RWPE2 (cell line): ENCODE measurements around the gene MEIOB.

ENCODE experiments used
- ATAC-seq: fragments of 200-7000 bp; cut with Tn5 transposase; 3 replicates; pipeline ENCODE4 v1.9.1; 2021; ENCODE audit warnings: low read depth
- DNase-seq: peaks from one replicate; pipeline ENCODE4 v3.0.0-alpha.2; 2020; ENCODE audit warnings: low spot score
- H3K27ac ChIP-seq: fragments of 450-650 bp; 2 replicates; pipeline ENCODE4 v1.5.1; 2017; ENCODE audit warnings: mild to moderate bottlenecking; ENCODE audit not compliant: poor library complexity, severe bottlenecking
- H3K27me3 ChIP-seq: fragments of 250-450 bp; sonication (Bioruptor Pico); 2 replicates; pipeline ENCODE4 v1.5.1; 2021; ENCODE audit warnings: mild to moderate bottlenecking, moderate library complexity; ENCODE audit not compliant: insufficient read depth, poor library complexity, severe bottlenecking
- H3K36me3 ChIP-seq: fragments of 250-450 bp; sonication (Bioruptor Pico); 2 replicates; pipeline ENCODE4 v1.5.1; 2020; ENCODE audit warnings: low read depth, mild to moderate bottlenecking, moderate library complexity
- H3K4me1 ChIP-seq: fragments of 250-450 bp; sonication (Bioruptor Pico); 2 replicates; pipeline ENCODE4 v1.5.1; 2021; ENCODE audit warnings: mild to moderate bottlenecking, moderate library complexity; ENCODE audit not compliant: insufficient read depth, poor library complexity, severe bottlenecking
- H3K4me3 ChIP-seq: fragments of 250-450 bp; sonication (Bioruptor Pico); 2 replicates; pipeline ENCODE4 v1.5.1; 2021; ENCODE audit warnings: mild to moderate bottlenecking, moderate library complexity; ENCODE audit not compliant: severe bottlenecking
- H3K9me3 ChIP-seq: fragments of 250-450 bp; sonication (Bioruptor Pico); 2 replicates; pipeline ENCODE4 v1.5.1; 2021; ENCODE audit warnings: mild to moderate bottlenecking, moderate library complexity; ENCODE audit not compliant: severe bottlenecking
- CTCF ChIP-seq: fragments of 450-650 bp; IDR thresholded peaks from one replicate; pipeline ENCODE4 v1.5.1; 2017; ENCODE audit warnings: mild to moderate bottlenecking, moderate library complexity; ENCODE audit not compliant: poor library complexity, severe bottlenecking

Gene MEIOB

GRCh38 chr16:1834096-1834495 is 37.9 kb downstream of the MEIOB start:
- Histone ChIP-seq H3K36me3 (peaks cover 10% of the 10 kb centered on the region), H3K27ac (no peak overlapping the region), H3K4me1 (peaks cover 6% of the 10 kb centered on the region), H3K27me3 (no peaks in the 10 kb centered on the region), H3K4me3 (no peak overlapping the region), H3K9me3 (no peaks in the 10 kb centered on the region)
- TF ChIP-seq CTCF = no peak
- no peak for ATAC-seq
- no peak for DNase-seq

DNA sequence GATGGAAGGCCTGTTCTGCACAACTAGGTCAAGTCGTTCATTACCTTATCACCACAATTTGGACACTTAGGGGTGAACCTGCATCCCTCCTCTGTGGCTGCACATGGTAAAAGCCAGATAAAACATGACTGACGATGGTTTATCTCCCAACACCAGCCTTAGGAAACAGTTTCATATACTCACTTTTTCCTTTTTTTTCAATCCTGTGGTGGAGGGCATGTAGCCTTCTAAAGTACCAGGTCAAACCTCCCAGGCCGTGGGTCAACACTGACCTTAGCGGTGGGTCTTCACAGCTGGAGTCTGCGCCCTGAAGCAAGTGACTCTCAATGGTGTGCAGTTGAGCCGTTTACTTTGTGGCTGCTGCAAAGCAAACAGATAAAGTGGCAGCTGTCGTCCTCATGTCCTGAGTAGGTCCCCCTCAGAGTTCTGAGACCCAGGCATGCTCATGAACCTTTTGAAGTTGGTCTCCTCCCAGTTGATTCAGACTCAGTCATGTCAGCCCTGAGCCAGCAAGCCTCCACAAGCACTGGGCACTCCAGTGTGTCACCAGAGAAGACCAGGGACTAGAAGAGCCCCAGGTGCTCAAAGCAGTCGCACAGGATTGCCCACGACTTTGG is 39.0 kb downstream of the MEIOB start:
- no peak for TF ChIP-seq CTCF
- DNase-seq (no peak), ATAC-seq (no peak)
- H3K27me3 ChIP-seq = no peaks in the 10 kb centered on the region
- peaks cover 13% of the 10 kb centered on the region for H3K4me1 ChIP-seq
- peaks cover 11% of the 10 kb centered on the region for H3K36me3 ChIP-seq
- no peak overlapping the region for H3K27ac ChIP-seq
- H3K9me3 ChIP-seq = no peaks in the 10 kb centered on the region
- H3K4me3 ChIP-seq = no peak overlapping the region

- DNase-seq = no peak
- H3K4me1 ChIP-seq = peaks cover 13% of the 10 kb centered on the region
- no peak overlapping the region for H3K27ac ChIP-seq
- TF ChIP-seq CTCF = no peak
- no peak overlapping the region for H3K4me3 ChIP-seq
- no peak for ATAC-seq
- H3K36me3 ChIP-seq = peaks cover 11% of the 10 kb centered on the region
- H3K9me3 ChIP-seq = no peaks in the 10 kb centered on the region
- H3K27me3 ChIP-seq = no peaks in the 10 kb centered on the region
Measured at GRCh38 chr16:1831186-1832075, 40.5 kb downstream of the MEIOB start.

- Histone ChIP-seq H3K9me3 (no peaks in the 10 kb centered on the region), H3K36me3 (peaks cover 11% of the 10 kb centered on the region), H3K27me3 (no peaks in the 10 kb centered on the region), H3K4me3 (no peak overlapping the region), H3K4me1 (peaks cover 13% of the 10 kb centered on the region), H3K27ac (no peak overlapping the region)
- DNase-seq = no peak
- TF ChIP-seq CTCF = no peak
- ATAC-seq = no peak
Measured at GRCh38 chr16:1830213-1830612, 41.8 kb downstream of the MEIOB start.
